Measurements from ENCODE around the gene DENND2A.
"Not testable (repeated sequence)": the region's sequence is repeated elsewhere in the genome, so short reads cannot be mapped to it uniquely, and the experiment has no call there.

The DENND2A gene

DNA sequence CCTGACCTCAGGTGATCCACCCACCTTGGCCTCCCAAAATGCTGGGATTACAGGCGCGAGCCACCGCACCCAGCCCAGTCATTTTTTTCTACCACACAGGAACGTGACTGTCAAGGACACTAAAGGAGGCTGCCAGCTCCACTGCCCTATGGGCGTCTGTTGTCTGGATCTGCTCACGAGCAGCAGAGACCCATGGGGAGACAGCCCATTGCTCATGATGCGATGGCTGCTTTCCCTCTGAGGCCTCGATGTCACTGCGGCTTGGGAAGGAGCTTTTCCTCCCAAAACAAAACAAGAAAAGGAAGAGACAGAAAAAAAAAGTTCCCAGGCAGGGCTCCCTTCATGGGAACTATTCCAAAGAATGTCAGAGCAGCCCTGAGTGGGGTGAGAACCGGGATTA is 70.5 kb downstream of the DENND2A start:
- Histone ChIP-seq H3K9ac (no peak overlapping the region), H3K27ac (no peak overlapping the region), H3K4me1 (ENCODE audit: low read depth, poor library complexity, severe bottlenecking) (no peaks in the 10 kb centered on the region), H3K4me2 (no peak overlapping the region), H3K27me3 (ENCODE audit: insufficient read depth, low read depth) (no peaks in the 10 kb centered on the region), H4K20me1 (ENCODE audit: insufficient read depth) (no peaks in the 10 kb centered on the region), H3K36me3 (ENCODE audit: insufficient read depth) (no peaks in the 10 kb centered on the region), H3K4me3 (IDR thresholded peaks at IDR 0.05; ENCODE audit: insufficient read depth, low read depth, low read length) (no peak overlapping the region), H3K79me2 (ENCODE audit: insufficient read depth, low read depth) (no peaks in the 10 kb centered on the region), H2AFZ (ENCODE audit: low read depth) (no peak overlapping the region)
- TF ChIP-seq, protein P1, sequence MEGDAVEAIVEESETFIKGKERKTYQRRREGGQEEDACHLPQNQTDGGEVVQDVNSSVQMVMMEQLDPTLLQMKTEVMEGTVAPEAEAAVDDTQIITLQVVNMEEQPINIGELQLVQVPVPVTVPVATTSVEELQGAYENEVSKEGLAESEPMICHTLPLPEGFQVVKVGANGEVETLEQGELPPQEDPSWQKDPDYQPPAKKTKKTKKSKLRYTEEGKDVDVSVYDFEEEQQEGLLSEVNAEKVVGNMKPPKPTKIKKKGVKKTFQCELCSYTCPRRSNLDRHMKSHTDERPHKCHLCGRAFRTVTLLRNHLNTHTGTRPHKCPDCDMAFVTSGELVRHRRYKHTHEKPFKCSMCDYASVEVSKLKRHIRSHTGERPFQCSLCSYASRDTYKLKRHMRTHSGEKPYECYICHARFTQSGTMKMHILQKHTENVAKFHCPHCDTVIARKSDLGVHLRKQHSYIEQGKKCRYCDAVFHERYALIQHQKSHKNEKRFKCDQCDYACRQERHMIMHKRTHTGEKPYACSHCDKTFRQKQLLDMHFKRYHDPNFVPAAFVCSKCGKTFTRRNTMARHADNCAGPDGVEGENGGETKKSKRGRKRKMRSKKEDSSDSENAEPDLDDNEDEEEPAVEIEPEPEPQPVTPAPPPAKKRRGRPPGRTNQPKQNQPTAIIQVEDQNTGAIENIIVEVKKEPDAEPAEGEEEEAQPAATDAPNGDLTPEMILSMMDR (conservative IDR thresholded peaks at IDR 0.05; ENCODE audit: low read depth, low read length) = no peak

DNA sequence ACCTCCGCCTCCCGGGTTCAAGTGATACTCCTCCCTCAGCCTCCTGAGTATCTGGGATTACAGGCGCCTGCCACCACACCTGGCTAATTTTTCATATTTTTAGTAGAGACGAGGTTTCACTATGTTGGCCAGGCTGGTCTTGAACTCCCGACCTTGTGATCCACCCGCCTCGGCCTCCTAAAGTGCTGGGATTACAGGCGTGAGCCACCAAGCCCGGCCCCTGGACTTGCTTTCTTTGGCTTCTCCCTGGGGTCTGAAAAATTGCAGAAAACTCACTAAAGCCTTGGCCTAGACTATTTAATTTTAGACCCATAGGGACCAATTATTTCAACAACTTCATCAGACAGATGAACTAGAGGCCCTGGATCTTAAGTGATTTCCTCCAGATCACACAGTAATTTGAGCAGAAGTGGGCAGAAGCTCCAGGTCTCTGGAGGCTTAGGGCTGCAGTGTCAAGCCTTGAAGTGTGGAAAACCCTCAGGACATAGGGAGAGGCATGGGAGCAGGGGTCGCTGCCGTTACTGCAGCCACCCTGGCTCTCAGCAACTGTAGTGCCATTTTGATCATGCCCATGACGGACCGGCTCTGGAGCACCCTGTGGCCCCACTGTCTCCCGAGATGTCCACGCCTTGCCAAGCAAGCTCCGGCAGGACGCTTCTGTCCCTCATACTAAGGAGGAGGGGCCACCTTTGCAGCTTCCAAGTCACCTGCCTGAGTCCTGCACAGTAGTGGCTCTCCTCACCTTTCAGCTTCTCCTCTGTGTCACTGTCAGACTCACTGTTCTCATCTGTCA is 72.4 kb downstream of the DENND2A start:
- H3K36me3 ChIP-seq (ENCODE audit: insufficient read depth) = no peaks in the 10 kb centered on the region
- H3K4me1 ChIP-seq (ENCODE audit: low read depth, poor library complexity, severe bottlenecking) = no peaks in the 10 kb centered on the region
- H3K4me3 ChIP-seq (IDR thresholded peaks at IDR 0.05; ENCODE audit: insufficient read depth, low read depth, low read length) = no peak overlapping the region
- TF ChIP-seq, protein P1 (conservative IDR thresholded peaks at IDR 0.05; ENCODE audit: low read depth, low read length) = no peak
- no peak overlapping the region for H3K9ac ChIP-seq
- no peak overlapping the region for H2AFZ ChIP-seq (ENCODE audit: low read depth)
- no peaks in the 10 kb centered on the region for H3K27me3 ChIP-seq (ENCODE audit: insufficient read depth, low read depth)
- H3K79me2 ChIP-seq (ENCODE audit: insufficient read depth, low read depth) = no peaks in the 10 kb centered on the region
- H3K27ac ChIP-seq = no peak overlapping the region
- no peak overlapping the region for H3K4me2 ChIP-seq
- no peaks in the 10 kb centered on the region for H4K20me1 ChIP-seq (ENCODE audit: insufficient read depth)

DNA sequence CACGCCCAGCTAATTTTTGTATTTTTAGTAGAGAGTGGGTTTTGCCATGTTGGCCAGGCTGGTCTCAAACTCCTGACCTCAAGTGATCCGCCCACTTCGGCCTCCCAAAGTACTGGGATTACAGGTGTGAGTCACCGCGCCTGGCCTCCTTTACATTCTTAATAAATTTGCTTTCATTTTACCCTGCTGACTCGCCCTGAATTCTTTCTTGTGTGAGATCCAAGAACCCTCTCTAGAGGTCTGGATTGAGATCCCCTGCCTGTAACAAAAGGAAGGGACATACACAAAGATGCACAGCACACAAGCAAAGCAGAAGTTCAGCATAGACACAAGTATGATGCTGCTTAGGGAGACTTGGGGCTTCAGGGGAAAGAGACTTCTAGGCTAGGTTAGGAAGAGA is 74.4 kb downstream of the DENND2A start:
- not testable (repeated sequence) for H3K4me1 ChIP-seq (ENCODE audit: low read depth, poor library complexity, severe bottlenecking); H2AFZ ChIP-seq (ENCODE audit: low read depth); H3K9ac ChIP-seq; H3K27me3 ChIP-seq (ENCODE audit: insufficient read depth, low read depth); H4K20me1 ChIP-seq (ENCODE audit: insufficient read depth); H3K79me2 ChIP-seq (ENCODE audit: insufficient read depth, low read depth); H3K4me3 ChIP-seq (IDR thresholded peaks at IDR 0.05; ENCODE audit: insufficient read depth, low read depth, low read length); H3K36me3 ChIP-seq (ENCODE audit: insufficient read depth); H3K4me2 ChIP-seq; H3K27ac ChIP-seq

DNA sequence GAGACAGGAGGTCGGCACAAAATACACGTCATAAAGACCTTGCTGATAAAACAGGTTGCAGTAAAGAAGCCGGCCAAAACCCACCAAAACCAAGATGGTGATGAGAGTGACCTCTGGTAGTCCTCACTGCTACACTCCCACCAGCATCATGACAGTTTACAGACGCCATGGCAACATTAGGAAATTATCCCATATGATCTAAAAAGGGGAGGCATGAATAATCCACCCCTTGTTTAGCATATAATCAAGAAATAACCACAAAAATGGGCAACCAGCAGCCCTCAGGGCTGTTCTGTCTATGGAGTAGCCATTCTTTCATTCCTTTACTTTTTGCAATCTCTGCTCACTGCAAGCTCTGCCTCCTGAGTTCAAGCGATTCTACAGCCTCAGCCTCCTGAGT is 74.9 kb downstream of the DENND2A start:
- not testable (repeated sequence) for H3K4me2 ChIP-seq; H3K27ac ChIP-seq; H4K20me1 ChIP-seq (ENCODE audit: insufficient read depth); H3K27me3 ChIP-seq (ENCODE audit: insufficient read depth, low read depth); H3K9ac ChIP-seq; H2AFZ ChIP-seq (ENCODE audit: low read depth); H3K36me3 ChIP-seq (ENCODE audit: insufficient read depth); H3K79me2 ChIP-seq (ENCODE audit: insufficient read depth, low read depth); H3K4me1 ChIP-seq (ENCODE audit: low read depth, poor library complexity, severe bottlenecking); H3K4me3 ChIP-seq (IDR thresholded peaks at IDR 0.05; ENCODE audit: insufficient read depth, low read depth, low read length)

DNA sequence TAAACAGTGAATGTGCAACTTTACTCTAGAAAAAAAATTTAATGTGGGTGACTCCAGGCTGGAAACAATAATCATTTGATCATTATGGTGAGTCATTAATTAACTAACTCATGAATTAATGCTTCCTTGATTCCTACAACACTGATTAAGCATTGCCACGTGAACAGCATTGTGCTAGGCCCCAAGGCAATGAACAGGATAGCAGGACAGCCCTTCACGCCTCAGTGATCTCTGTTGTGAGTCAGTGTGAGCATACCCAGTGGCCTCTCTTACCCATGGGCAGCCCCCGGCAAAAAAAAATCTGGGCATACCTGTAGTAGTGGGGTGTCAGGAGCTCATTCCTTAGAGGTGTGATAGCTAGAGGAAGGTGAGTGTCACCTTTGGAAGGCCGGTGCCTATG is 76.0 kb downstream of the DENND2A start:
- no peak overlapping the region for H3K27ac ChIP-seq

More for the DNA sequence above, 76.0 kb downstream of the DENND2A start:
- TF ChIP-seq, protein P1 (conservative IDR thresholded peaks at IDR 0.05; ENCODE audit: low read depth, low read length) = no peak
- Histone ChIP-seq H3K4me1 (ENCODE audit: low read depth, poor library complexity, severe bottlenecking) (no peaks in the 10 kb centered on the region), H4K20me1 (ENCODE audit: insufficient read depth) (no peaks in the 10 kb centered on the region), H2AFZ (ENCODE audit: low read depth) (no peak overlapping the region), H3K27me3 (ENCODE audit: insufficient read depth, low read depth) (no peaks in the 10 kb centered on the region), H3K79me2 (ENCODE audit: insufficient read depth, low read depth) (no peaks in the 10 kb centered on the region), H3K36me3 (ENCODE audit: insufficient read depth) (no peaks in the 10 kb centered on the region), H3K9ac (no peak overlapping the region), H3K4me2 (no peak overlapping the region), H3K4me3 (IDR thresholded peaks at IDR 0.05; ENCODE audit: insufficient read depth, low read depth, low read length) (no peak overlapping the region)

Measured in KMS-11 (cell line).